Stimulated activated naive CD8-positive, alpha-beta T cell treated with anti-CD3 and anti-CD28 coated beads, Interleukin-15, amount 100 ng/mL, for 72 hours (primary cell): Measurements from ENCODE around the gene TTBK2.

Experiments
- ATAC-seq: fragments of 150-1000 bp; cut with Tn5 transposase; 2 replicates; pipeline ENCODE4 v1.10.0; 2021; ENCODE audit warnings: mild to moderate bottlenecking, moderate library complexity
- DNase-seq, 2 donors: peaks; one replicate each; pipeline ENCODE4 v3.0.0; 2021 to 2022
- H3K27ac Mint-ChIP-seq, 2 donors: one replicate each; pipeline ENCODE4 v1.8.0; 2022; ENCODE audit warnings: mild to moderate bottlenecking in 2 of 2, mixed read lengths in 2 of 2, moderate library complexity in 2 of 2
- H3K27me3 Mint-ChIP-seq: one replicate; pipeline ENCODE4 v1.8.0; 2022; ENCODE audit warnings: mixed read lengths
- H3K4me1 Mint-ChIP-seq: one replicate; pipeline ENCODE4 v1.8.0; 2022; ENCODE audit warnings: mild to moderate bottlenecking, mixed read lengths
- H3K4me3 Mint-ChIP-seq, 2 donors: one replicate each; pipeline ENCODE4 v1.8.0; 2022; ENCODE audit warnings: mild to moderate bottlenecking in 2 of 2, mixed read lengths in 2 of 2, moderate library complexity in 1 of 2
- H3K9me3 Mint-ChIP-seq, 2 donors: one replicate each; pipeline ENCODE4 v1.8.0; 2022; ENCODE audit warnings: mixed read lengths in 2 of 2

Gene TTBK2

DNA sequence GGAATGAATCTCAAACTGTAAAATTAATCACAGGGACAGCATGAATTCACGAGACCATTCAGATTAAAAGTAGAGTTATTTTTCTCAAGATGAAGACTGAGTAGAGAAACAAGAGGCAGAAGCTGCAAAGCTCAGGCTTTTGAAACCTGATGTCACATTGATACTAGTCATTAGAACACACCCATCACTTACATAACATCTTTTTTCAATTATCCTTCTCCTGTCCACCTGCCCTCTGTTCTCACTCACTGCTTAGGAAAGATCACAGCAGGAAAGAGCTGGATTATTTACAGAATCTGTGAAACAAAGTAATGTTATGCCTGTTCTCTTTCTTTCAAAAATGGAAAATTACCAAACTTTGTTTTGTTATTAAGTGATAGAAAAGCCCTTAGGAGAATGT, 111.7 kb downstream of the TTBK2 start:
- ATAC-seq, result no peak
- Mint-ChIP-seq H3K4me3 (no peak overlapping the region), H3K27ac (no peak overlapping the region), H3K27me3 (no peaks in the 10 kb centered on the region), H3K9me3 (no peaks in the 10 kb centered on the region), H3K4me1 (no peaks in the 10 kb centered on the region)
- no peak for DNase-seq

DNA sequence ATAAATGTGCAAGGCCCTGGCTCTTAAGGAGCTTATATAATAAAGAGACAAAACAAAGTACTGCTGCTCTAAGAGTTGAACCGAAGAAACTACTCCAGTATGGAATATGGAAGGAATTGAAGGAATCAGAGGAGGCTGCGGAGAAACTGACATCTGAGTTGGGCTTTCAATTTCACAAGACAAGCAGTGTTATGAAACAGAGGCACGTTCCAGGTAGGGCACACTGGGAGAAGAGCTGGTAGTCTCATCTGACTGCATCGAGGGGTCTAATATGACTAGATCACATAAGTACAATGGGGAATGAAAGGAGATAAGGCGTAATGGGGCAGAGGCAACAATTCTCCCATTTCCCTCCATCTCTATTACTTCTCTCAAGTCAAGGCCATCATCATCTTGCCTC, 115.3 kb downstream of the TTBK2 start:
- no peak for DNase-seq
- Mint-ChIP-seq H3K4me3 (no peak overlapping the region), H3K9me3 (no peaks in the 10 kb centered on the region), H3K4me1 (no peaks in the 10 kb centered on the region), H3K27ac (peak overlapping the region in 1 of 2 donors; percentile 9), H3K27me3 (no peaks in the 10 kb centered on the region)
- ATAC-seq, result no peak

DNA sequence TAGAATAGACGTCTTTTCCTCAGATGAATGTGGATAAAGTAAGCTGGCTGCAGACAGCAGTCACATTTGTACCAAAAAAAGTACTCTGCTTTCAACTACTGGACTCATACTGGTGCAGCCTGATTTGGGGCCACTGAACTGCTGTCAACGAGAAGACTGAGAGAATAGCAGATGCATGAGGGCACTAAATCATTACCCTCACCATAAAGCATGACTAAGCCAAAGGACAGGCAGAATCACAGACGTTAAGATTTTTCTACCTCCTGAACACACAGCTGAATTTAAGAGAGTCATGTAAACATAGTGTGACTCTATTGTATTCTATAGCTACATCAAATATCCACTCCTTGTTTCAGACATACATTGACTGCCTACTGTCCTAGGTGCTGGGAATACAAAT, 115.8 kb downstream of the TTBK2 start:
- no peak for ATAC-seq
- no peak overlapping the region for H3K4me3 Mint-ChIP-seq
- H3K9me3 Mint-ChIP-seq, result no peaks in the 10 kb centered on the region
- no peaks in the 10 kb centered on the region for H3K4me1 Mint-ChIP-seq
- no peak overlapping the region for H3K27ac Mint-ChIP-seq
- DNase-seq, result no peak
- H3K27me3 Mint-ChIP-seq, result no peaks in the 10 kb centered on the region

DNA sequence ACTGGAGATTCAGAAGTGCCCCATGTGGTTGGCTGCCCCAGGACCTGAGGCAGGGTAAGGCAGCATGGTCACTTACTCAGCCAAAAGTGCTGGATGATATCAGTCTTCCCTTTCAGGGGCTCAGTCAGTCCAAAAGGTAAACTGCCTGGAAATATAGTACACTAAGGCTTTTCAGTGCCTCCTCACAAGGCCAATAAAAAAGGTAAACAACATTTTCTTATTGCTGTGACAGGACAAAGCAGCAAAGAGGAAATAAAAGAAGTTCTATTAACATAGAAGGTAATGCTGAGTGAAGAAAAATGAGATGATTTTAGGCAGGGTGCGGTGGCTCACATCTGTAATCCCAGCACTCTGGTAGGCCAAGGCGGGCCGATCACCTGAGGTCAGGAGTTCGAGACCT, 117.1 kb downstream of the TTBK2 start:
- no peaks in the 10 kb centered on the region for H3K9me3 Mint-ChIP-seq
- no peak overlapping the region for H3K4me3 Mint-ChIP-seq
- no peaks in the 10 kb centered on the region for H3K4me1 Mint-ChIP-seq
- no peak overlapping the region for H3K27ac Mint-ChIP-seq
- H3K27me3 Mint-ChIP-seq, result no peaks in the 10 kb centered on the region
- DNase-seq (no peak), ATAC-seq (no peak)

DNA sequence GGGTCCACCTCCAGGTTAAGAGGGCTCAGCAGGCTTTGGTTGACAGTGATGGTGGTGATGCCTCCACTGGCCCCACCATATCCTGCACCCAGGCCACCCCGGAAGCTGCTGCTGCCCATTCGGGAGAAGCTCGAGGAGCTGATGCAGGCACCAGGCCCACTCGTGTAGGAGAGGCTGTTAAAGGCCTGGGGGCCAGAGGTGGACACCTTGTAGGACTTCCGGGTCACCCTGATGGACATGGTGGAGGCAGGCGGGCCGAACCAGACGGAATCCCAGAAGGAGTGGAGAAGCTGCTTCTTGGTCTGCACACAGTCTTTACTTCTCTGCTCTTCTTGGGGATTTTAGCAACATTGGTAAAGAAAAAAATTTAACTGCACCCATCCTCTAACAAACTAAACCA, 118.4 kb downstream of the TTBK2 start:
- Mint-ChIP-seq H3K27me3 (no peaks in the 10 kb centered on the region), H3K4me1 (no peaks in the 10 kb centered on the region), H3K27ac (no peak overlapping the region), H3K9me3 (no peaks in the 10 kb centered on the region), H3K4me3 (no peak overlapping the region)
- ATAC-seq (no peak), DNase-seq (no peak)

DNA sequence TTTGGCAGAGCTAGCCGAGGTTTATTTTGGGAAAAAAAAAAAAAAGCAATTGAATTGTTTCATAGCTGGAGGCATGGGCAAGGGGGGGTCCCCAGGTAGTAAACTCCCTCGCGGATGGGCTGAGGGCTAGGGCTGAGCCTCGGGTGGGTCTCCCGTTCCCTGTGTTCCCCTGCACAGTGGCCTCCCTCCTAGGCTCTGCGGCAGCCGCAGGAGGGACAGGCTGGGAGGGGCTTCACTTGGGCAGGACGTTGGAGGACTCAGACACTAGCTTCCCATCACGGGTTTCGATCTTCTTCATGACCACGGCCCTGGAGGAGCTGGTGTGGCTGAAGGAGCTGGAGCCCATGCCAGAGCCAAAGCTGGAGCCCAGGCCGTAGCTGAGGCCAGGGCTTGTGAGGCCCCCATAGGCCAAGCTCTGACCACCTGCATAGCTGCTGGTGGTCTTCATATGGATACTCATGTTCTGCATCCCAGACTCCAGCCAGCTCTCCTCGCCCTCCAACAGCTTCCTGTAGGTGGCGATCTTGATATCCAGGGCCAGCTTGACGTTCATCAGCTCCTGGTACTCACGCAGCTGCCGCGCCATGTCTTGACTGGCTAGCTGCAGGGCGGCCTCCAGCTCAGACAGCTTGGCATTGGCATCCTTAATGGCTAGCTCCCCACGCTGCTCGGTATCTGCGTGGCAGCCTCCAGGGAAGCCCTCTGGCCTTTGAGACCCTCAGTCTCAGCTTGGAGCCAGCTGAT, 119.7 kb downstream of the TTBK2 start:
- no peak overlapping the region for H3K4me3 Mint-ChIP-seq
- DNase-seq, result no peak
- ATAC-seq, result no peak
- H3K9me3 Mint-ChIP-seq, result no peaks in the 10 kb centered on the region
- H3K4me1 Mint-ChIP-seq, result peaks cover 6% of the 10 kb centered on the region
- peak overlapping the region in 1 of 2 donors; percentile 19 for H3K27ac Mint-ChIP-seq
- H3K27me3 Mint-ChIP-seq, result no peaks in the 10 kb centered on the region

DNA sequence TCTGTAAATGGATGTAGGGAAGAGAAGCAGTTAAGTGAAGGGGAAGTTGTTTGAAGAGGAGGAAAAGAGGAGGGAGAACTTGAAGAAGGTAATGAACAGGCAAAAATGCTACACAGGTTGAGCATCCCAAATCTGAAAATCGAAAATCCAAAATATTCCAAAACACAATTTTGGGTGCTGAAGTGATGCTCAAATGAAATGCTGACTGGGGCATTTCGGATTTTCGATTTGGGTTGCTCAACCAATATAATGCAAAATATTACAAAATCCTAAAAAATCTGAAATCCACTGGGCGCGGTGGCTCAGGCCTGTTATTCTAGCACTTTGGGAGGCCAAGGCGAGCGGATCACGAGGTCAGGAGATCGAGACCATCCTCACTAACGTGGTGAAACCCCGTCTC, 121.8 kb downstream of the TTBK2 start:
- Mint-ChIP-seq H3K27ac (no peak overlapping the region), H3K9me3 (no peaks in the 10 kb centered on the region), H3K4me1 (peaks cover 6% of the 10 kb centered on the region), H3K4me3 (no peak overlapping the region), H3K27me3 (no peaks in the 10 kb centered on the region)
- DNase-seq, result no peak
- no peak for ATAC-seq

DNA sequence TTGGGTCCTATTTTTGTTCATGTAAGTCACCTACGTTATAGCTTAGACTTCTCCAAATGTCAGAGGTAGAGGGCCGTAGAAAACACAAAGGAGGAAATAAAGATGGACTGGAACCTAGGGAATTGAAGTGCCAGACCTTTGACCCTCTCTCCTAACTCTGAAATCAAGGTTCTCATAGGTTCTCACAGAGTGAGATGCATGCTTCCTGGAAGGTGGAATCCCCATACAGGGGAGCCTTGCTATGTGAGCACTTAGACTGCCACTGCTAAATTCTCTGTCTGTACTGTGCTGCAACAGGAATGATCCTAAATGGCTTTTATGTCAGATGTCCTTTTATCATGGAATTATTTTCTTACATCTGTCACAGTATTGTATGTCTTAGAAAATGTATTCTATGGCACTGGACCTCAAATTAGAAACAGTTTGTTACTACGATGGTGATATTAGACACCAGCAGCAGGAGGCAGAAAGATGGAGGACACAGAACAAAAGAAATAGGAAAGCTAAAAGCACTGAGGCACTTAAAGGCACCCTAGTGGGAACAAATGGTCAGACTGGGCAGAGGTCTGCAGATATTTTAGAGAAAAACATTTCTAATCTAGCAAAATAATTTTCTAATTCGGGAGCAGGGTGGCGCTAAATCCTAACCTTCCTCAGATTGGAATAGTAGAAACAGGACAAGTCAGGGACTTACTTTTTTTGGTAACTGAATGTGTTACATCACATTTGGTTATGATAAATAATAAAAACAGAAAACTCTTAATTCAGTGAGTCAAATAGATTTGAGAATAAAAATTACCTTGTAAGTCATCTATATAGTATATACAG, 123.4 kb downstream of the TTBK2 start:
- peaks cover 6% of the 10 kb centered on the region for H3K4me1 Mint-ChIP-seq
- H3K27ac Mint-ChIP-seq, result peak overlapping the region in 1 of 2 donors; percentile 80
- no peak for DNase-seq
- no peak overlapping the region for H3K4me3 Mint-ChIP-seq
- no peak for ATAC-seq
- no peaks in the 10 kb centered on the region for H3K27me3 Mint-ChIP-seq
- H3K9me3 Mint-ChIP-seq, result no peaks in the 10 kb centered on the region

DNA sequence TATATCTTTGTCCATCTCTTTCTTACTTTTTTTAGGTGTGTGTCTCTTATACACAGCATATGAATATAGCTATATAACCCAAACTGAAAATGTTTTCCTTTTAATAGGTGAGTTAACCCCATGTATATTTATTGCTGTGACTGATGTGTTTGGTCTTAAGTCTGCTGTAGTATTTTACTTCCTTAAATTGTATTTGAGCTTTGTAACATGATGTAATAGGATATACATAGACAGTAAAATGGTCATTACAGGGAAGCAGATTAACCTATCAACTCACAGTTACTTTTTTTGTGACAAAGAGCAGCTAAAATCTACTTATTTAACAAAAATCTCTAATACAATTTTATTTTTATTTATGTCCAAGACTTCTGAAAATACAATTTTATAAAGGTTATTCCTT, 131.9 kb downstream of the TTBK2 start:
- H3K9me3 Mint-ChIP-seq, result no peaks in the 10 kb centered on the region
- H3K27me3 Mint-ChIP-seq, result no peaks in the 10 kb centered on the region
- H3K4me1 Mint-ChIP-seq, result no peaks in the 10 kb centered on the region
- no peak for DNase-seq
- H3K27ac Mint-ChIP-seq, result peak overlapping the region in 1 of 2 donors; percentile 2
- ATAC-seq, result no peak
- H3K4me3 Mint-ChIP-seq, result no peak overlapping the region

DNA sequence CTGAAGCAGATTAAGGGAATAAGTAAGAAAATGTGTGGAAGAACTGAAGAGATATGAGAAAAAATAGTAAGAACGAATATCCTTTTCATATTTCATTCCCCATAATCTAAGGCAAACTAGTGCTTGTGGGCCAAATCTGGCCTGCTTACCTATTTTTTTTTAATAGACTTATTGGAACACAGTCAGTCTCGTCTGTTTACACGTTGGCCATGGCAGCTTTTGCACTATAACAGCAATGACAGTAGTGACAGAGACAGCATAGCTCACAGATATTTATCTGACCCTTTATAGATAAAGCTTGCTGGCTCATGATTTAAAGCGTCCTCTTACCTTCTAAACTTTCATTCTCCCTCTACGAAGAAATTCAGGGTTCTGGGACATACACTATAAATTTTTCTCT, 133.6 kb downstream of the TTBK2 start:
- no peak for DNase-seq
- Mint-ChIP-seq H3K9me3 (no peaks in the 10 kb centered on the region), H3K4me3 (no peak overlapping the region), H3K27me3 (no peaks in the 10 kb centered on the region), H3K4me1 (no peaks in the 10 kb centered on the region), H3K27ac (no peak overlapping the region)
- no peak for ATAC-seq

DNA sequence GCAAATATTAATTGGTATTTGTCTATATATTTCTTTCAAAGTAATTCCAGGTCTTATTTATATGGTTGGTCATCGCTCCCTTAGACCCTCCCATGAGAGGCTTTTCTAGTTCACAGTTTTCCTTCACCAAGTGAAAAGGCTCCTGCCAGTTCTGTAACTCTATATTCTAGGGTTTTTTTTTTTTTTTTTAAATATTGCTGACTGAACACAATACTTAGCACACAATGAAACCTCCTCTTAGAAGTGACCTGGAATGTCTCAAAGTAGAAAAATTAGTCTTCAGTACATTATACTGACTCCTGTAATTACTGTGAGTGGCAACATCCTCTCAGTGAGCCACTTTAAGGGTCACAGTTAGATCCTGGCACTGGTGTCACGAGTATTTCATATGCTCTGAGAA, 135.0 kb downstream of the TTBK2 start:
- no peak for DNase-seq
- no peak for ATAC-seq
- Mint-ChIP-seq H3K4me1 (no peaks in the 10 kb centered on the region), H3K27ac (no peak overlapping the region), H3K27me3 (no peaks in the 10 kb centered on the region), H3K4me3 (no peak overlapping the region), H3K9me3 (no peaks in the 10 kb centered on the region)

DNA sequence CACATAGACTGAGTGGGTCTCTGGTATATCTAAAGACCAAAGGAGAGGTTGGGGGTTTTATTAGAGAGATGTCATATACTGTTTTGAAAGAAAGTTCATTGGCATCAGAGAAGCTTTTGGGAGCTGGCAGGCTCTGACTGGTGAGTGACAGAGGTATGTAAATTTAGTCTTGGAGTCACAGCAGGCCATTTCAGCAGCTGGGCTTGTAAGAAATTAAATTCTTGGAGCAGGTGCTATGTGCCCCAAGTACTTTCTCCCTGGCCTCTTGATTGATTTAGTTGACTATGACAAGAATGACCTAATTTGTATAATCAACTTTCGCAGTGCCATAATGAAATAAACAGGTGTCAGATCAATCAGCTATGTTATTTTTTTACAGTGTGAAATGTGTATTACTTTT, 135.9 kb downstream of the TTBK2 start:
- Mint-ChIP-seq H3K4me1 (no peaks in the 10 kb centered on the region), H3K27me3 (no peaks in the 10 kb centered on the region), H3K4me3 (no peak overlapping the region), H3K27ac (no peak overlapping the region), H3K9me3 (no peaks in the 10 kb centered on the region)
- no peak for DNase-seq
- no peak for ATAC-seq

DNA sequence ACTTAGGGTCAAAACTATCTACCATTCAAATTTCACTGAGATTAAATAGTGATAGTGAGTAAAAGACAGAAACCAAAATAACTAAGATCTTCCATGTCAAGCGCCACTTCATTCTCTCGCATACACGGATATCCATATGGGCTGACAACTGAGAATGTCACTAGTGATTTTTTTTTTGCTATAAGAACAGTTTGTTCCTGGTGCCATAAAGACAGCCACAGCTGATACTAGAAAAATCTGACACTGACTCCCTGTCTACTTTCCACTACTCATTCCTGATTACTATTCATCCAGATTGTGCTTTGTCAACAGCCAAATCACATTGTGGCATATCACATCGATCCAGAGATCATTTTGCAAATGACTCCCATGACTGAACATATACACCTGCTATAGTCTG, 137.9 kb downstream of the TTBK2 start:
- Mint-ChIP-seq H3K27me3 (no peaks in the 10 kb centered on the region), H3K4me3 (no peak overlapping the region), H3K9me3 (no peaks in the 10 kb centered on the region), H3K27ac (no peak overlapping the region), H3K4me1 (no peaks in the 10 kb centered on the region)
- ATAC-seq (no peak), DNase-seq (no peak)

DNA sequence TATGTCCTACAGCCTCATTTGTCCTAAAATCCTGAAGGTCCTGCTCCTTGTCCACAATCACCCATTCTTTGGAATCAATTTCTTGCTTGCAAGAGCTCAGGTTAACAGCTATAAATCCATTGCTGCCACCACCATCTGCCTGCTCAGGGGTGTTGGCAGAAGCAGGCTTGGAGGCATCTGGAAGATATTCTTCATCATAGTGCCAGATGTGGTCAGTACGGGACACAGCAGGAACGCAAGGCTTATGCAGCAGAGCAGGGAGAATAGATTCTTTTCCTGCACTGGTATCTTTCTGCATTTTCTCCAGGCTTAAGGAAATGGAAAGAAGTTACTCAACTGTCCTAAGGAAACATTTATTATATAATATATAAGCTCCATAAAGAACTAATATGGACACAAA, 145.2 kb downstream of the TTBK2 start:
- Mint-ChIP-seq H3K4me1 (no peaks in the 10 kb centered on the region), H3K4me3 (no peak overlapping the region), H3K27ac (no peak overlapping the region), H3K27me3 (no peaks in the 10 kb centered on the region), H3K9me3 (no peaks in the 10 kb centered on the region)
- DNase-seq (no peak), ATAC-seq (no peak)

DNA sequence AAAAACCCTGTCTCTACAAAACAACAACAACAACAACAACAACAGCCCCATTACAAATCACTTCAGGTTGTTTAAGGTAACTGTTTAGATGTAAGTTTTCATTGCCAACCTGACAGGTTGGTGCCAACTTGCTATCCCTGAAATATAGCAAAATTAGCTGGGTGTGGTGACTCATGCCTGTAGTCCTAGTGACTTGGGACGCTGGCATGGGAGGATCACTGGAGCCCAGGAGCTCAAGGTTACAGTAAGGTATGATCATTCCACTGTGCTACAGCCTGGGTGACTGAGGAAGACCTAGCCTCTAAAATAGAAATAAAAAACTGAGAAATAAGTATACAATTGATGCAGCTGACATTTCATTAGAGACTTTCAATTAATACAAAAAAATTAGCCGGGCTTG, 147.7 kb downstream of the TTBK2 start:
- Mint-ChIP-seq H3K27ac (no peak overlapping the region), H3K4me3 (no peak overlapping the region), H3K4me1 (no peaks in the 10 kb centered on the region), H3K27me3 (no peaks in the 10 kb centered on the region), H3K9me3 (peaks cover 0 to 6% of the 10 kb centered on the region in 2 donors)
- no peak for DNase-seq
- ATAC-seq, result no peak

DNA sequence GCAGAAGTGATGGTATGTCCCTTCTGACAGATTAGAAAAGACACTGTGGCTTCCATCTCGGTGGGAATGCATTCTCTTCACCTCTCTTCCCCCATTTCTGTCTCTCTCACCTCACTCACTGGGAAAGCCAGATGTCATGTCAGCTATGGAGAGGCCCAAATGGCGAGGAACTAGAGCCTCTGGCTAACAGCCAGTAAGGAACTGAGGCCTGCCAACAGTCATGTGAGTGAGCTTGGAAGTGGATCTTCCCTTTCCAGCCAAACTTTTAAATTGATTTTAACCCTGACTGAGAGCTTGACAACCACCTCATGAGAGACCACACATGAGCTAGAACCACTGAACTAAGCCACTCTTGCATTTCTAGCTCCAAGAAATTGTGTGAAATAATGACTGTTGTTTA, 148.4 kb downstream of the TTBK2 start:
- no peak for DNase-seq
- Mint-ChIP-seq H3K27me3 (no peaks in the 10 kb centered on the region), H3K27ac (no peak overlapping the region), H3K4me1 (no peaks in the 10 kb centered on the region), H3K9me3 (peaks cover 2 to 13% of the 10 kb centered on the region in 2 donors), H3K4me3 (no peak overlapping the region)
- no peak for ATAC-seq
